ENCODE results near the gene OSBPL2.

- TF ChIP-seq CTCF (IDR thresholded peaks at IDR 0.05) = no peak
- TF ChIP-seq POLR2AphosphoS5 (IDR thresholded peaks at IDR 0.05) = no peak
- no peak for TF ChIP-seq POLR2A (IDR thresholded peaks at IDR 0.05)
Measured at GRCh38 chr20:62219101-62219991, 19.0 kb upstream of the OSBPL2 start.
